Fibroblast of peridontal ligament (primary cell): ENCODE results near the gene AQP9.
"Not testable (repeated sequence)": the region's sequence is repeated elsewhere in the genome, so short reads cannot be mapped to it uniquely, and the experiment has no call there.

ENCODE experiments used
- DNase-seq: peaks from one replicate; pipeline ENCODE4 v3.0.0-alpha.2; 2010; ENCODE audit errors: extremely low read depth

Gene AQP9

DNA sequence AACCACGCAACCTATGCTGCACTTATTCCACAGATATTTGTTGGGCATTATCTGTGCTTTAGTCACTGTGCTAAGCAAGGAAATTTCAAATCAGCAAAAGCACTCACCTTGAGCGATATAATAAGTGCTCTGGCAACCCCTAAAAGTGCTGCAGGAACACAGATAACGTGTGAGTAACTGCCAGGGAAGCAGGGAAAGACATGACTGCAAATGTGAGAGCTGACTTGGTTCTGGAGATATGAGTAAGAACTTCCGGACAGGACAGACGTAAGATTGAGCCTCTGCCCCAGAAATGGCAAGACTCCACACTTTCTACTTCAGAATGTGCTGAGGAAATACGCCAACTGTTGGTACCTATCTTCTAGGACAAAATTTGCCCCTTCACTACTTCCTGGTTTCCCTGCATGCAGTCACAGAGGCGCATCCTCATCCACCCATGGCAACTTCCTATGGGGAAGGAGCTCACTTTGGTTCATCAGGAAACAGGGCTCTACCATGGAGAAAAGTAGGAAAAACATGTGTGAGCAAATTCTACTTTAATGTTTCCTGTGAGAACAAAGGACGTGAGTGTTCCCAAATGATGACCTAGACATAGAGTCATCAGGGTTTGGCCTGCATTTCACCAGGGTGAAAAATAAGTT lies 41.7 kb downstream of the AQP9 start:
- no peak for DNase-seq

DNA sequence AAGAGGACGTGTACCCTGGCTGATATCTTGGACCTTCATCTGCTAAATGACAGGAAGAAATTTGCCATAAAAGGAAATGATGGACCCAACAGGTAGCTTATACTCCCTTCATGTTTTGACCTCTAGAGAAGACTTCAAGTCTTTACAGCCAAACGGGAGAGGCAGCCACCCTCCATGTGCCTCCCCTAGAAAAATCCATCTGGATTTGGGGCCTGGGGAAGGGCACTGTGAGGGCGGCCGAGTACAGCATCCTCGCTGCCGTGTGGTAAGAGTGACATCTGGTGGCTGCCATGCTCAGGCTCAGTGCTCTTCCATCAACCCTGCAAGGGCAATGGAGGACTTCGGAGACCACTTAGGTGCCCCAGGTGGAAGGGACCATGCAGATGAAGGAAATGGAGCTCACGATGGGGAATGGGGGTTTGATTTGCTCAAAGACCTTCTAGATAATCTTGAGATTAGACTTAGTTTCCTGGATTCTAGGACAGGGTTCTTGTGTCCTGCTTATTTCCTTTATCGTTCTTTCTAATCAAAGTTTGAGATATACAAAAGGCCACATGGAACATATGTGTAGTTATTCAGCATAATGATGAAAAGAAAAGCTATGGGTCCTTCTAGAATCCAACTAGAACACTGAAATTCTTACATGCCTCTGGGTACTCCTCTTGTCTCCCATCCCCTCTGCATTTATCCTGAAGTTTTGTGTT lies 44.4 kb downstream of the AQP9 start:
- DNase-seq: peak; percentile 69

DNA sequence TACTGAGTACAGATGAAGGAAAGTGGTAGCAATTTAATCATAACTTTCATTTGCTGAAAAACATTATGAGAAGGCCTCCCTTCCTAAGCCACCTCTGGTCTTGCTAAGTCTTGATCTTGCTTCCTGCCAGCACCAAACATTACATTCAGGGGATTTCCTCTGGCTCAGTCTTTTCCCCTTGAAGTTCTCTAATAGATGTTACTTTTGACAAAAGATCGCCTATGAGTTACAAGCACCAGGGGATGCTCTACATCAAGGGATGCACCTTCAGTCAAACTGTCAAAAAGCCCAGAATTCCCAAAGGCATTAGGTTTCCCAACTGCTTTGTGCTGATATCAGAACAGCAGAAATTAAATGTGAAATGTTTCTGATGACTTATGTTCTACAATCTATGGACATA lies 47.3 kb downstream of the AQP9 start:
- DNase-seq: peak; percentile 69

DNA sequence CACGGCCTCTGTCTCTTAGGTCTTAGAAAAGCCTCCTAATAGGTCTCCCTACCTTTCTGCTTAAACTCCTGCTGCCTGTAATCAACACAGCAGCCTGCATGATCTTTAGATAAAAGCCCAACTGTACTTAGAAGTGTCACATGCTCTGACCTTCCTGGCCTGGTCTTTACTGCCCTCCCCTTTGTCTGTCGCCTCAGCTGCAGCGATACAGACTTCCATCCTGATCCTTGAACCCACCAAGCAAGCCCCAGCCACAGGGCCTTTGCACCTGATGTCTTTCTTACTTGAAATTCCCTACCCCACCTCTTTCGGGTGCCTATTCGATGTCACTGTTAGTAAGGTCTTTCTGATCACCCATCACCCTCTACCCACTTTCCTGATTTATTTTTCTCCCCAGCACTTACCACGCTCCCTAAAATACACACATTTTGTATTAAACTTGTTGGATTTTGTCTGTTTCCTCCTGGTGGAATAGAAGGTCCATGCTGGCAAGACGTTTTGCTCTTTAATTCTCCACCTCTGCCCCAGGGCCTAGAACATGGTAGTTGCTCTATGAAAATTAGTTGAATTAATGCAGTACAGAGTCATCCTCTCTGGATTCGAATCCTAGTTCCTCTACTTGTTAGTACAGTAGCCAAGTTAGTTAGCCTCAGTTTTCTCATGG lies 51.1 kb downstream of the AQP9 start:
- DNase-seq: no peak

DNA sequence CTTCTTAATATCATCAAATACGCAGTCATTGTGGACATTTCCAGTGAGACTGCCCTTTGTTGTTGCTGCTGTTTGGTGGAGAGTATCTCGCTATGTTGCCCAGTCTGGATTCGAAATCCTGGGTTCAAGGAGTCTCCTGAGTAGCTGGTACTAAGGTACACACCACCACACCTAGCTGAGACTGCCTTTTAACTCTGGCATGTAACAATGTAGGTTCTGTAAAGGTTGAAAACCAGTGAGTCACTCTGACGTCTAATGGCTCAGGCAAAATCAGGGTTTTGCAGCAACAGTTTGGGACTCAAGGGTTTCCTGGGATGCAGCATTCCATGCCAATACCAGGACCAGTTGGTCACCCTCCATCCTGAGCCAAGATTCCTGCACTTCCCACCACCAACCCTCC lies 52.2 kb downstream of the AQP9 start:
- no peak for DNase-seq

DNA sequence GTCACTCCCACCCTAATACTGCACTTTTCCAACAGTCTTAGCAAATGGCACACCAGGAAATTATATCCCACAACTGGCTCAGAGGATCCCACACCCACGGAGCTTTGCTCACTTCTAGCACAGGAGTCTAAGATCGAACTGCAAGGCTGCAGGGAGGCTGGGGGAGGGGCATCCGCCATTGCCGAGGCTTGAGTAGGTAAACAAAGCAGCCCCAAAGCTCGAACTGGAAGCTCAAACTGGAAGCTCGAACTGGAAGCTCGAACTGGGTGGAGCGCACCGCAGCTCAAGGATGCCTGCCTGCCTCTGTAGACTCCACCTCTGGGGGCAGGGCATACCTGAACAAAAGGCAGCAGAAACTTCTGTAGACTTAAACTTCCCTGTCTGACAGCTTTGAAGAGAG lies 55.5 kb downstream of the AQP9 start:
- DNase-seq: not testable (repeated sequence)

DNA sequence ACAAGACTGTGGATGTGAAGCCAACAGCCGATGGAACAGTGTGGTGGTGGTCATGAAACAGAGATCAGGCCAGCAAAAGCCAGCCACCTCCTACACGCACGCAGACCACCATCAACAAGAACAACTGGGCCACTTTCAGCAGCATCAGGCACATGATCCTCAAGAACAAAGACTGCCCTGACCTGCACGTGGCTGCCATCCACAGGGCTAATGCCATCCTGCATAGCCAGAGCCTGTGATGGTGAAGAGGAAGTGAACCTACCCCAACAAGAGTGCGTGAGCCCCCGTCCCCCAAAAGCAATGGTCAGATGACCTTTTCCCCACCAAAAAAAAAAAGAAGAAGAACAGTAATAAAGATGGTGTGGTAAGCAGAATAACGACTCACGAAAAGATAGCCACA lies 62.6 kb downstream of the AQP9 start:
- no peak for DNase-seq

DNA sequence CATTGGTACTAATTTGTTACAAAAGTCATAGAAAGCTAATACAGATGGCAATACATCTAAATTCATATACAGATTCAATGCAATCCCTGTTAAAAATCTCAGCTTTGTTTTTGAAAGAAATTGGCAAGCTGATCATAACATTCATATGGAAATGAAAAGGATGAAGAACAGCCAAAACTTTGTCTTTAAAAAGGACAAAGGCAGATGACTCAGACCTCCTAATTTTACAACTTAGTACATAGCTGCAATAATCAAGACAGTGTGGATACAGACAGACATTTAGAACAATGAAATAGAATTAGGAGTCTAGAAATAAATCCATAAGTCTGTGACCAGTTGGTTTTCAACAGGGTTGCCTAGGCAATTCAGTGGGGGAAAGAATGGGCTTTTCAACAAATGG lies 63.3 kb downstream of the AQP9 start:
- DNase-seq: peak; percentile 95

DNA sequence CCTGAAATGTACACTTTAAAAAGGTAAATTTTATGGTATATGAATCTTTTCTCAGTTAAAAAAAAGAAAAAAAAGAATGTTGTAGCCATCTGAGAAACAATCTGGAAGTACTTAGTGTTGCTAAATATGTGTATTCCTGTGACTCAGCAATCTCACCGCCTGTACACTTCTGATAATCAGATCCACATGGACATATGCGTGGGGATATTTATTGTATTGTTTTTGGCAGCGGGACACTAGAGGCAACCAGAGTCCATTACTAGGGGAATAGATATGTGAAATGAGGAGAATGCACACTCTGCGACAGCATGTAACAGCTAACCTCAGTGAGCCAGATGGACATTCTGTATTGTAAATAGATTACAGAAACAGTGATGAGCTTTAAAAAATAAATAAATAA lies 65.4 kb downstream of the AQP9 start:
- peak; percentile 100 for DNase-seq

DNA sequence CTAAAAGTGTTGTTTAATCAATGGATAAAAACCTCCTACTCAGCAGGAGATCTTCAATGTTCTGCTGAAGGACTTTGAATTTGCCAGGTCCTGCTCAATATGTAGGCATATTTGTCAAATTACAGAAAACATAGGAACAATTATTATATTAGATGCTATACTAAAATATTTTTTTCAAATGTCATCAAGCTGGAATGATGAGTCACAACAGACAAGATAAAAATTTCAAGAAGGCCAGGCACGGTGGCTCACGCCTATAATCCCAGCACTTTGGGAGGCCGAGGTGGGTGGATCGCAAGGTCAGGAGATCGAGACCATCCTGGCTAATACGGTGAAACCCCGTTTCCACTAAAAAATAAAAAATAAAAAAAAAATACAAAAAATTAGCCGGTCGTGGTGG lies 68.0 kb downstream of the AQP9 start:
- no peak for DNase-seq

DNA sequence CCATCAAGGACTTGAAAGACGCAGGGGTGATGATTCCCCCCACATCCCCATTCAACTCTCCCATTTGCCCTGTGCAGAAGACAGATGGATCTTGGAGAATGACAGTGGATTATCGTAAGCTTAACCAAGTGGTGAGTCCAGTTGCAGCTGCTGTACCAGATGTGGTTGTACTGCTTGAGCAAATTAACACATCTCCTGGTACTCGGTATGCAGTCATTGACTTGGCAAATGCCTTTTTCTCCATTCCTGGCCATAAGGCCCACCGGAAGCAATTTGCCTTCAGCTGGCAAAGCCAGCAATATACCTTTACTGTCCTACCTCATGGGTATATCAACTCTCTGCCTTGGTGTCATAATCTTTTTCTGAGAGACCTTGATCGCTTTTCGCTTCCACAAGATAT lies 70.0 kb downstream of the AQP9 start:
- DNase-seq: not testable (repeated sequence)

DNA sequence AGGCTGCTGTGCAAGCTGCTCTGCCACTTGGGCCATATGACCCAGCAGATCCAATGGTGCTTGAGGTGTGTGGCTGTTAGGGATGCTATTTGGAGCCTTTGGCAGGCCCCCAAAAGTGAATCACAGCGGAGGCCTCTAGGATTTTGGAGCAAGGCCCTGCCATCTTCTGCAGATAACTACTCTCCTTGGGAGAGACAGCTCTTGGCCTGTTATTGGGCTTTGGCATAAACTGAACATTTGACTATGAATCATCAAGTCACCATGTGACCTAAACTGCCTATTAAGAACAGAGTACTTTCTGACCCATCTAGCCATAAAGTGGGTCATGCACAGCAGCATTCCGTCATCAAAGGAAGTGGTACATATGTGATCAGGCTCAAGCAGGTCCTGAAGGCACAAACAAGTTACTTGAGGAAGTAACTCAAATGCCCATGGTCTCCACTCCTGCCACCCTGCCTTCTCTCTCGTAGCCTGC lies 70.9 kb downstream of the AQP9 start:
- peak; percentile 81 for DNase-seq

DNA sequence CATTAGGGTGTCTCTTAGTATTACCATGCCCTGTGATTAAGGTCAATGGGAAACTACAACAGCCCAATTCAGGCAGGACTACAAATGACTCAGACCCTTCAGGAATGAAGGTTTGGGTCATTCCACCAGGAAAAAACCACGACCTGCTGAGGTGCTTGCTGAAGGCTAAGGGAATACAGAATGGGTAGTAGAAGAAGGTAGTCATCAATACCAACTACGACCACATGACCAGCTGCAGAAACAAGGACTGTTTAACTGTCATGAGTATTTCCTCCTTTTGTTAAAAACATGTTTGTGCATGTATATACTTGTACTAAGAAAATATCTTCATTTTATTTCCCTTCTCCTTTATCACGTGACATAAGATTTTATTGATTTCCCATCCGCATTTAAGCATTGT lies 71.8 kb downstream of the AQP9 start:
- DNase-seq: not testable (repeated sequence)

DNA sequence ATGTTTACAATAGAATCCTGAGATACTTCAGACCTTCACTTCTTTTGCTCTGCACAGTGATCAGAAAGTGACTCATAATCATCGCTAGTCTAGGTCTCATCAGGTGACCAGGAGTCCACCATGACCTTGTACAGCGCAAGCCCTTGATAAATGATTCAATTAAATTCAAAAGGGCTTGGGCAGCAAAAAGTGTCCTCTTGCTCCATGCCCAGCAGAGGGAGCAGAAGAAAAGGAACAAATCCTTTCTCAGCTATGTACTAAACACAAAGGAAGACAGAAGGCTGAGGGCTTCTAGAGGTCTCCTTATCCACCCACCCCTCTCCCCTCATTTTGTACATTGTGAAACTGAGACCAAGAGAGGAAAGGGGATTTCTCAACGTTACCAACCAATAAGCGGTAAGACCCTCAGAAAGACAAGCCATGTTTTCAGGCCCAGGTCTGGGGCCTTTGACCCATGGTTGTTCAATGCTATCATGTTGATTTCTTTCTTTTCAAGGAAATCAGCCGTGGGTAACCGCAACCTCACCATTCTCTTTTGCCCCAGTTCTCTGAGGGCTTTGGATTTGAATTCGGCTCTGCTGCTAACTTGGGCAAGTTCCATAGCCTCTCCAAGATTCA lies 74.8 kb downstream of the AQP9 start:
- peak; percentile 71 for DNase-seq

DNA sequence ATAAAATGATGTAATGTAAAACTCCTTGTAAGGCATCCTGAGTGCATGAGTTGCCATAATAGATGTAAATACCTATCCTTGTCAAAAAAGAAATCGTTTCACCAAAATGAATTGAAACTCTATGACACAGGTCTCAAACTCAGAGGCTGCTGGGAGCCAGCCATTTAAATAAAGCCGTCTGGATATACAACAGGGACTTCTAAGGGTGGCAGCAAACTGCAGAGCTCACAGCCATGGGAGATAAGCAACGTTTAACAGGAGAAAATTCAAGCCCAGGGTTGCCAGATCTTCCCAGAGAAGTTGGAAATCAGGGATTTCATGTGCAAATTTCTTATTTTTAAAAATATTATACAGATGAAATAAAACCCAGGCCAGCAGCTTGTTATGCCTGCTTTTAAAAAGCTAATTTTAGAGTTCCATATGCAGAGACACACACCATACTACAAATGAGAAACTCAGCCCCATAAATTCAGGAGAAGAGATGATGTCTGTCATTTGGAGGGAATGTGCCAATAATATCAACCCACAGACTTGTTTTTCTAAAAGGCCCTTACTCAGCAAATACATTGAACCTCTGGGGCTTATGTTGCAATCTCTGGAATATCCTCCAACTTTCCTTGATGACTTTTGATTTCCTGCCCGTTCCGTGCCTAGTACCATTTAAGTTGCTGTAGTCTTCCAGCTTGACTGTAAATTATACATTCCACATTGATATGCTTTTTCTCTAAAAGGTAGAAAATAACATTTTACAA lies 75.6 kb downstream of the AQP9 start:
- peak; percentile 98 for DNase-seq

DNA sequence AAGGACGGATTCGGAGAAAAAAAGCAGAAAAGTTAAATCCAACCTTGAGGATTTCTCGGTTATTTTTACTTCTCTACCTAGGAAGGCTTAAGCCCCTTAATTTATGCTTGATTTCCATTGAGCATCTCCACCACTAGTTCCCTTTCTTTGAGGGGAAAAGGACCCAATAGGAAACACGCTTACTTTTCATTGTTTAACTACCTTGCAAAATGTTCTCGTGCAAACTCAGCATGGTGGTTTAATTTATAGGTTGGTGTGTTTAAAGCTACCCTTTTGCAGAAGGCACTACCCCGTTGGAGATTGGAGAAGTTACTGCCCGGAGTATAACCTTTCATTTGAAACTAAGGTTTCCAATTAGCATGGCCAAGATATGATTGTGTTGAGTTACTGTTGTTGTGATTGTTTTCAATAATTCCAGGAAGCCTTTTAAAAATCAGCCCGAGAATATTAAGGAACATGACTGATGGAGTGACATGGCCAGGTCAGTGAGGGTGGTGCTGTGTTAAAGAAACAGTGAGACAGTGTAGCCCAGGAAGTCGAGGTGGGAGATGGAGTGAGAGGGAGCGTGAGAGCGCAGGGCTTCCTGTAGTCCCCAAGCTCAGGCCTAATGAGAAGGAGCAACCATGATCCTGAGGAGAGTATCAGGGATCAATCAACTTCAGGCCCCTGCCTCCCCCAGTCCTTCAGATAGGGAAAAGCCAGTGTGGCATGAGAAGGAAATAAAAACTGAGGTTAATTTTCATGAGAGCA lies 76.6 kb downstream of the AQP9 start:
- DNase-seq: no peak

DNA sequence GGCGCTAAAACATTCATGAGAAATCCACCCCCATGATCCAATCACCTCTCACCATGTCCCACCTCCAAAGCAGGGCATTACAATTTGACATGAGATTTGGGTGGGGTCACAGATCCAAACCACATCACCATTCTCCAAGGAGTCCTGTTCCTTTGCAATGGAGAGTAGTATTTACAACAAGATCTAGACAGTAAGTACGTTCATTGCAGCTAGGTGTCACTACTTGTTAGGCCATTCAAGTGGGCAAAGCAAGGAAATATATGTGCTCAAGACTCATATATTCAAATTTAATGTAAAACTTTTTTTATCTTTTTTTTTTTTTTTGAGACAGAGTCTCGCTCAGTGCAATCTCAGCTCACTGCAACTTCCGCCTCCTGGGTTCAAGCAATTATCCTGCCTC lies 79.3 kb downstream of the AQP9 start:
- no peak for DNase-seq

DNA sequence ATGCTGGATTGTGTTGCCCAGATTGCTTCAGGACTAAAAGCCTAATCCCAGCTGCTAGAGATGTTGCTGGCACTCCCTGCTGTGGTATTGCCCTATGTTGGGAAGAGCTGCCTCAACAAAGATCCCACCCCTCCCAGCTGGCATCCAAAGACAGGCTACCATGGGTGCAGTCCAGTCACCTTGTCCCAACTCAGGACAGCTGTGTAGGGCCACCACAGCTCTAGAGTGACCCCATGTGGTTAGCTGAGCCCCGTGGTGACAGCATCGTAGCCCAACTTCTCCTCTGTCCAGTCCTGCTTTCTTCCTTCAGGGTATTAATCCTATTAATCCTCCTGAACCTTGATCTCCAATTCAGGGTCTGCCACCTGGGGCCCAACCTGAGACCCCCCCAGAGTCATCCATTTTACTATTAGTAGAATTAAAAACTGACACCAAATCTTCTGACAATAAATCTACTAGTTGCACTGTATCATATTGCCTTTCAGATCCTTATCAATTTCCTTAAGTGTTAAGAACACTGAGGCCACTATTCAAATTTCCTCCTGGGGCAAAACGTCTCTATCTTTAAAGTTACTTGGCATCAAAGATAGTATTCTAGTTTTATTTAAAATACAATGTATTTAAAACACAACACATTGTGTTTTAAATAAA lies 83.5 kb downstream of the AQP9 start:
- peak; percentile 52 for DNase-seq

DNA sequence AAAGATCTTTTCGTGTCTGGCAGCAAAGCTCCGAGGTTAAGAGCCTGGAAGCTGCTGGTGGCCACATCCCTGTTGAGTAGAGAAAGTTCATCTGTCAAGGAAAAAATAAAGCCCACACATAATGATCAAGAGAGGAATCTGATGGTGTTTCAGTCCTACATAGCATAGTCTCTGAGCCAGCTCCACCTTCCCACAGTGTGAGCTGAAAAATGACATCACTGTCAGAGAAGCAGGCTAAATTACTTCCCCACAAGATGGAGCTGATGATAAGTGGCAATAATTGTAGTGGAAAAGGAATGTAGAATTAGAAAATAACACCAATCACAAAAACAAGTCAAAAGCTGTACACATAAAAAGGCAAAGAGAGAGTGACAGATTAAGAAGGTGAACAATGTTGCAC lies 84.5 kb downstream of the AQP9 start:
- peak; percentile 35 for DNase-seq

DNA sequence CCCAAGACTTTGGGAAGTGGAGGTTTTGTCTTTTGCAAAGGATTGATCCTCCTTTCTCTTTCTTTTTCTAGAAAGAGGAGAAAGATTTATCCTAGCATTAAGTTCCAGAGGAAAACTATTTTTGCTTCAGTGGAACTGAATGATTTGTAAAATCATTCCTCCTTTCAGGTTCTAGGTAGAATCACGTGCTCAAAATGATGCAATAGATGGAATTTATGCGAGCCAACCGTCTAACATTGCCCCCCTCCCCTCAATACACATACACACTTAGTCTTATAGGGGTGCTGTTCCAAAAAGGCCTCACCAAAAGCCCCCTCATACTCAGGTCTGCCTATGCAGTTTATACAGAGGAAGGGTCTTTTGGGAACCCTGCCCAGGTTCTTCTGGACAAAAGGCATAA lies 85.3 kb downstream of the AQP9 start:
- DNase-seq: no peak

DNA sequence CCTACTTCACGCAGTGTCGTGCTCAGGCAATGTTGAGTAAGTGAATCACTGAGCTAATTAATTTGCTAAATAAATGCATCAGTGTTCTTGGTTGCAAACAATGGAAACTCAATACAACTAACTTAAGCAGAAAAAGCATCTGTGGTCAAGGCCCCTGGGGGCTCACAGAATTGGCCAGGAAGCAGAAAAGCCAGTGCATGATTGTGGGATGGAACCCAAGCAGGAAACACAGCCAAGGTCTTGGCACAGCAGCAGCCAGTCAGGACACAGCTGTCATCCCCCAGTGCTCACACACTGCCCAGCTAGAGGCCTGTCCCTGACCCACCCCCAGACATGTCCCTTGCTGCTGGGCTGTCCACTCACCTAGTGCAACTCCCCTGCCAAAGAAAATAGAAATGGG lies 85.9 kb downstream of the AQP9 start:
- DNase-seq: peak; percentile 91
